Vagina (tissue), 2 donors: ENCODE data around the gene QARS1.

ENCODE experiments used
- CTCF ChIP-seq, 3 experiments: fragments of 450-650 bp in 2 of 3; fragments of 200-600 bp in 1 of 3; sonication (generic) in 1 of 3; IDR thresholded peaks; one replicate each; pipeline ENCODE4 v1.5.1; 2017 to 2019; ENCODE audit warnings: antibody characterized with exemption in 3 of 3, mild to moderate bottlenecking in 2 of 3, moderate library complexity in 2 of 3
- POLR2A ChIP-seq, 2 donors: fragments of 450-650 bp; IDR thresholded peaks; one replicate each; pipeline ENCODE4 v1.6.1; 2017; ENCODE audit warnings: antibody characterized with exemption in 2 of 2, mild to moderate bottlenecking in 2 of 2, moderate library complexity in 2 of 2
- POLR2AphosphoS5 ChIP-seq, 2 donors: sonication (generic); formaldehyde crosslinking; IDR thresholded peaks; one replicate each; pipeline ENCODE4 v1.9.0; 2017; ENCODE audit warnings: antibody characterized with exemption in 2 of 2, mild to moderate bottlenecking in 2 of 2, low read depth in 1 of 2; ENCODE audit not compliant: insufficient read depth in 1 of 2

- TF ChIP-seq CTCF (IDR thresholded peaks at IDR 0.05) (peak in 1 of 3 experiments; percentile 15), POLR2A (IDR thresholded peaks at IDR 0.05) (peak in 1 of 2 donors; percentile 24), POLR2AphosphoS5 (IDR thresholded peaks at IDR 0.05; ENCODE audit: insufficient read depth in 1 of 2, low read depth in 1 of 2) (peak; percentile 80 to 82)
Measured at GRCh38 chr3:49132437-49133225, 28.1 kb upstream of the QARS1 start, which contains the start of gene LAMB2.
